Suppressor macrophage (primary cell): ENCODE data around the gene MTUS2.
A peak's percentile ranks its signal among the peaks of the same experiment; 100 is the strongest.

Source experiments
- DNase-seq, 4 experiments: peaks; one replicate each; pipeline ENCODE4 v3.0.0-alpha.2; 2020 to 2022

The MTUS2 gene

GRCh38 chr13:28859717-28860116 lies 39.6 kb downstream of the MTUS2 start:
- DNase-seq: no peak

DNA sequence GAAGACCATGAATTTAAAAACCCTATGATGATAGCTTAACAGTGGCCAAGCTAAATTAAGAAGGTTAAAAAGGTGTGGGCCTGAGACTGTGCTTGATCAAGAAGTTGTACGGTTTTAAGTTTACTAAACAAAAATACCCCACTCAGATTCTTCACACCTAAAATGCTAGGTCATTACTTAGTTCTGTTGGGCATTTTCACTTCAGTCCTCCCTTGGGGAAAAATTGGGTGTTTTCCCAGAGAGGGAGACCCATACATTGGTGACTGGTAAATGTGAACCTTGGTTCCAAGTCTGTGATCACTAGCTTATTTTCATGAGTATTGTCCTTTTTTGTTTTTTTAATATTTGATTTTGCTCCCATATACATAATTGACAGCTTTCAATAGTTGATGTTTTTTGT lies 44.4 kb downstream of the MTUS2 start:
- DNase-seq: no peak

GRCh38 chr13:28865149-28865744 lies 45.1 kb downstream of the MTUS2 start:
- no peak for DNase-seq

DNA sequence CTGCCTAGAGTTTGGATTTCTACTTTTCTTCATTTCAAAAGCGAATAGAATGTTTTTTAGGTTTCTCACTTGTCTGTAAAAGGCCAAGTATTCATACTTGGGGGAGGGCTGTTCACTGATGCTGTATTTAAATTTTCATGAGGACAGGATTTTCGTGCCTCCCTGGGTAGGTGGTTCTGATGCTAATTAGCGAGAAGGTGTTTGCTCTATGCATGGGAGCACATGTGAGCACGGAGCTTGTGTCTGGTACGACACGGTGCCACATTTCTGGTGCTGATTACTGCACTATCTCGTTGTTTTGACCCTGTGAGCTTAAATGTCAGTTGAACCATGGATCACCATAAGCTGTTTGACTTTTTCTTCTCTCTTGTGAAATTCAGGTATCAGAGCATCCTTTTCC lies 45.8 kb downstream of the MTUS2 start:
- no peak for DNase-seq

GRCh38 chr13:28866932-28867331 lies 46.8 kb downstream of the MTUS2 start:
- DNase-seq: no peak

GRCh38 chr13:28867564-28867963 lies 47.4 kb downstream of the MTUS2 start:
- no peak for DNase-seq

- DNase-seq: peak; percentile 42 to 80 (median 78)
Observed at GRCh38 chr13:28872427-28873176, 52.5 kb downstream of the MTUS2 start.

- DNase-seq: no peak
Observed at GRCh38 chr13:28875846-28876615, 55.9 kb downstream of the MTUS2 start.

DNA sequence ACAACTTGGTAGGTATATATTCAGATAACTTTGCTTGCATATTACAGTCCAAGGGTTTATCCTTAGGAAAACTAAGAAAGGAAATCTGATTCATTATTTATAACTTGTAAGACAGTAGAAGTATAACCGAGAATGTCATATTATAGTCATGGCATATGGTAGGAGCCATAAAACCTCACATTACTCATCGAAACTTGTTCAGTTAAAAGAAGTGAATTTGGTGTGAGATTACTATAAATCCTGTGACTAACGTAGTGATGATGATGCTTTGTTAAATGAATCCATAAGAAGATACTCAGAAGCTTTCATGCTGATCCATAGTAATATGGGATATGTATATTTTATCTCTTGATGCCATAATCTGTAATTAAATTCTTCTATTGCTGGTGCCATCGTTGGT lies 57.3 kb downstream of the MTUS2 start:
- DNase-seq: no peak

DNA sequence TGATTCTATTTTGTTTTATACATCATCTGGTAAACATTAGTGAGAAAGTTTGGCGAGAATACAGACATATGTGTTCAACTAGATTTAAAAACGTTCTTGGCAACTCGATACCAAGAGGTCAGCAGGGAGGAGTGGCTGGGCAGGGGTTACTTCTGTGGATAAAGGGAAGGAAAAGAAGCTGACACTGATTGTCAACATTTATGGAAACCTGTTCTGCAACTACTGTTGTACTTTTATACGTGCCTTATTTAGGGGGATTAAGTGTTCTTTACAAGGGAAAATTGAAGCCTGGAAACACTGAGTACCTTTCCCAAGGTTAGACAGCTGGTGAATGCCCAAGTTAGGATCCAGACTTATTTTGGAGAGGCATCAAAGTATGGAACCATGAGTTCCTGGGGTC lies 65.0 kb downstream of the MTUS2 start:
- no peak for DNase-seq

- no peak for DNase-seq
Observed at GRCh38 chr13:28889086-28889732, 69.1 kb downstream of the MTUS2 start.

GRCh38 chr13:28890712-28891111 lies 70.6 kb downstream of the MTUS2 start:
- no peak for DNase-seq

GRCh38 chr13:28918030-28918429 lies 97.9 kb downstream of the MTUS2 start:
- no peak for DNase-seq

DNA sequence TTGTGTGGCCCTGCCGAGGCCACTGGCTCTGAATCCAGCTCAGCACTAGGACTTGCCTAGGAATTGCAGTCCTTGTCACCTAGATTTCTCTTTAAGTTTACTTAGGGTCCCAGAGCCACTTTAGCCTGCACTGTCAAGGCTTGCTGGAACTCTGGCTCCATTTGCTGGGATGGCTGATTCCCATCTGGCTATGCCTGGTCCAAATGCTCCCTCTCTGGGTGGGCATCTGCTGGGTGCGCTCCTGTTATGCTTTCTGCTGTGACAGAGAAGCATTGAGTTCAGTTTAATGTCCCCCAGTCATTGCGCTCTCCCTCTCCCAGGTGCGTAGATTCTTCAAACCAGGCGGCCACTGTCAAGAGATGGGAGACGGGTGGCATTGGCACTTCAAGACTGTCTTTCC lies 102.2 kb downstream of the MTUS2 start:
- DNase-seq: no peak

DNA sequence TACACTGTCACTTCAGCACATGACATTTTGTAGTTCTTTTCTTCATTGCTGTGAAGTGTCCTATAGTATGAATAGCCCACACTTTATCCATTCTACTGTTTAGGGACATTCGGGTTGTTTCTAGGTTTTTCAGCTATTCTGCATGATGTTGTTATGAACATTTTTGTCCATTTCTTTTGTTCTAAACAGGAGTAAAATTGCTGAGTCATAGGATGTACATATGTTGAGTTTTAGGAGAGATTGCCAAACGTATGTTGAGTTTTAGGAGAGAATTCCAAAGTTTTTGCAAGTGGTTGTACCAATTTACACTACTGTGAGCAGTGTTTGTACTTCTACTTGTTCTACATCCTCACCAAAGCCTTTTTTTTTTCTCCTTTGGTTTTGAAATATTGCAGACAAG lies 115.0 kb downstream of the MTUS2 start:
- no peak for DNase-seq

GRCh38 chr13:28942906-28943305 lies 122.8 kb downstream of the MTUS2 start:
- no peak for DNase-seq

DNA sequence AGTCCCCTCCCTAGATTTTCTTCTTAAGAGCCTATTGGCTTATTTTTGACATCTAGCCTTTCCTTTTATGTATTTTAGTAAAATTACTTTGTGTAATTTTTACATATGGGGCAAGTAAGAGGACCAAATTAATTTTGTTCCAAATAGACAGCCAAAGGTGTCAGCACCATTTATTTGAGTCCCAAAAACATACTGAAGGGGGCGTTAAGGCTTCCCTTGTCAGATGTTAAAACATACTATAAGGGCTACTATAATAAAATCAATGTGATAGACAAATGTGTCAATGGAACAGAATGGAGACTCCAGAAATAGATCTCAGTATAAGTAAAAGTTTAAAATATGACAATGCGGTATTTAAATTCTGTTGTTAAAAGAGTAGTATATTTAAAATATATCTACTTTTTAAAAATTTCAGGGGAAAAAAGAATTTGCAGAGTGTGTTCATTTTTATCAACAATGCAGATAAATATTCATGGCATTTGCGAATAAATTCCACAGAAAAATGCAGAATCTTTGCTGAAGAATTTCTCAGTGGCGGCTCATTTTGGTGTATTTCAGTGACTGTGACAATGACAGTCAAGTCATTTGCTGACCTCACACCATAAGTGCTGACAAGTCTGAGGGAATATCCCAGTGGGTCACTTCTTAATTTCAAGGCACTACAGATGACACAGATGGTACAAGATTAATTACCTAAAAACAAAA lies 133.7 kb downstream of the MTUS2 start:
- DNase-seq: no peak

GRCh38 chr13:28954419-28954725 lies 134.2 kb downstream of the MTUS2 start:
- DNase-seq: no peak

- no peak for DNase-seq
Observed at GRCh38 chr13:28954810-28955209, 134.7 kb downstream of the MTUS2 start.

DNA sequence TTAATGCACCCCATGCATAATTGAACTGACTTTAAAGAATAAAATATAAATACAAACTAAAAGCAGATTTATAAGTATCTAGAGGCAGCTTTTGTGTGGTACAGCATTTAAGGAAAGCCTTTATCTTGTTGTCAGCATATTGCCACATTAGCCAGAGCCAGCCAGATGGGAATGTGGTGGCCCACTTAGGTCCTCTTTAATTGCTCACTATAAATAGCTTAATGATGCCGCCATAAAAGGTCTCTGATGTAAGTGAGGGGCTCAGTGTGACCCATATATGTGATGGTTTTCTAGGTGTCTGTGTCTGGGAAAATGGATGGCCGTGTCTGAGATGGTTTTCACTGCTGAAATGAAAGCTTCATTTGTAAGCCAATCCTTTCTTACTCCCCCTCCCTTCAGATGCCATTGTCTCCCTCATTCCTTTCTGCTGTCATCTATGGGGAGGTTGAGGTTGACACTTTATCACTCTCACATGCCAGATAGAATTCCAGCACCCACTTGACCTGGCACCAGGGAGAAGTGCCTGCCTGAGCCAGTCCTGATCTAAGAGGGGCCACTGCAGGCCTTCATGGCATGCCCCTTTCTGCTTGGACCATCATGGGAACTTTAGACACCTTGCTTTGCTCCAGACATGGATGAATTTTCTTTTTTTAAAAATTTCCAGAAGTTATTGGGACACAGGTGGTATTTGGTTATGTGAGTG lies 135.3 kb downstream of the MTUS2 start:
- DNase-seq: no peak

DNA sequence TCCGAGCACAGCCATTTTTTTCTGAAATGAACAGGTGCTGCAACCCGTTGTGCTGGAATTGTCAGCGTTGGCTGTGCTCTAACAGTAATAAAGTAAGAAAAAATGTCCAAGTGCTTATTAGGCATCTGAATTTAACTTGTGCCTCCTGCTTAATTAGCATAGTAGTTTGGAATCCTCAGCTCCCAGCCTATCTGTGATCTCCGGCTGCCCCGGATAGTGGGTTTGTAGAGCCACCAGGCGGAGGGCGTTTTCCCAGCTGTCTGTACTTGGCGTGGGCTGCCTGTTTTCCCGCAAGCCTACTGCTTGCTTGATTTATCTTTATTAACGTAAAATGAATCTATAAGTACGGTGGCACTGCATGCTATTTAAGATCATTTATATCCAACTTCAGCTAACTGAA lies 137.9 kb downstream of the MTUS2 start:
- DNase-seq: no peak

- DNase-seq: no peak
Observed at GRCh38 chr13:28958441-28958840, 138.3 kb downstream of the MTUS2 start.
